ENCODE results near the gene MTMR12.
"Not testable (repeated sequence)": the region's sequence is repeated elsewhere in the genome, so short reads cannot be mapped to it uniquely, and the experiment has no call there.

The MTMR12 gene

DNA sequence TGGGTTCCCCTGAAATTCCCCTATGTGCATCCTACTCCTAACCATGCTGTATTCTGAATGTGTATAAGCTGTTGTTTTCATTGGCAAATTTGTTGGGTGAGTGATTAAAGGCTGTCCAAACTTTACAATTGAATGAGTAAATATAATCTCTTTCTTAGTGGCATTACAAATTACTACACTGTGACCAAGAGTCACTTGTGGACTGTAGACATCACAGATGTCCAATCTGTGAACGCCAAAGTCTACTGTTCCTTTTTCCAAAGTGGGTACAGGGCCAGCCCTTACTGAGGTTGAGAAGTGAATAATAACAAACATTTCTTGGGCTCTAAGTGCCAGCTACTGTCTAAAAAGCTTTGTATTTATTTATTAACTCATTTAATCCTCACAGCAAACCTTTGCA, 29.7 kb downstream of the MTMR12 start:
- ATAC-seq: no peak
- no peak for TF ChIP-seq ZFP30 (CRISPR knock-in tag; IDR thresholded peaks at IDR 0.05)
- TF ChIP-seq, protein P1, sequence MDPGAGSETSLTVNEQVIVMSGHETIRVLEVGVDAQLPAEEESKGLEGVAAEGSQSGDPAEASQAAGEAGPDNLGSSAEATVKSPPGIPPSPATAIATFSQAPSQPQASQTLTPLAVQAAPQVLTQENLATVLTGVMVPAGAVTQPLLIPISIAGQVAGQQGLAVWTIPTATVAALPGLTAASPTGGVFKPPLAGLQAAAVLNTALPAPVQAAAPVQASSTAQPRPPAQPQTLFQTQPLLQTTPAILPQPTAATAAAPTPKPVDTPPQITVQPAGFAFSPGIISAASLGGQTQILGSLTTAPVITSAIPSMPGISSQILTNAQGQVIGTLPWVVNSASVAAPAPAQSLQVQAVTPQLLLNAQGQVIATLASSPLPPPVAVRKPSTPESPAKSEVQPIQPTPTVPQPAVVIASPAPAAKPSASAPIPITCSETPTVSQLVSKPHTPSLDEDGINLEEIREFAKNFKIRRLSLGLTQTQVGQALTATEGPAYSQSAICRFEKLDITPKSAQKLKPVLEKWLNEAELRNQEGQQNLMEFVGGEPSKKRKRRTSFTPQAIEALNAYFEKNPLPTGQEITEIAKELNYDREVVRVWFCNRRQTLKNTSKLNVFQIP (CRISPR knock-in tag; IDR thresholded peaks at IDR 0.05; ENCODE audit: borderline replicate concordance, low read depth): no peak
- TF ChIP-seq, protein P2, sequence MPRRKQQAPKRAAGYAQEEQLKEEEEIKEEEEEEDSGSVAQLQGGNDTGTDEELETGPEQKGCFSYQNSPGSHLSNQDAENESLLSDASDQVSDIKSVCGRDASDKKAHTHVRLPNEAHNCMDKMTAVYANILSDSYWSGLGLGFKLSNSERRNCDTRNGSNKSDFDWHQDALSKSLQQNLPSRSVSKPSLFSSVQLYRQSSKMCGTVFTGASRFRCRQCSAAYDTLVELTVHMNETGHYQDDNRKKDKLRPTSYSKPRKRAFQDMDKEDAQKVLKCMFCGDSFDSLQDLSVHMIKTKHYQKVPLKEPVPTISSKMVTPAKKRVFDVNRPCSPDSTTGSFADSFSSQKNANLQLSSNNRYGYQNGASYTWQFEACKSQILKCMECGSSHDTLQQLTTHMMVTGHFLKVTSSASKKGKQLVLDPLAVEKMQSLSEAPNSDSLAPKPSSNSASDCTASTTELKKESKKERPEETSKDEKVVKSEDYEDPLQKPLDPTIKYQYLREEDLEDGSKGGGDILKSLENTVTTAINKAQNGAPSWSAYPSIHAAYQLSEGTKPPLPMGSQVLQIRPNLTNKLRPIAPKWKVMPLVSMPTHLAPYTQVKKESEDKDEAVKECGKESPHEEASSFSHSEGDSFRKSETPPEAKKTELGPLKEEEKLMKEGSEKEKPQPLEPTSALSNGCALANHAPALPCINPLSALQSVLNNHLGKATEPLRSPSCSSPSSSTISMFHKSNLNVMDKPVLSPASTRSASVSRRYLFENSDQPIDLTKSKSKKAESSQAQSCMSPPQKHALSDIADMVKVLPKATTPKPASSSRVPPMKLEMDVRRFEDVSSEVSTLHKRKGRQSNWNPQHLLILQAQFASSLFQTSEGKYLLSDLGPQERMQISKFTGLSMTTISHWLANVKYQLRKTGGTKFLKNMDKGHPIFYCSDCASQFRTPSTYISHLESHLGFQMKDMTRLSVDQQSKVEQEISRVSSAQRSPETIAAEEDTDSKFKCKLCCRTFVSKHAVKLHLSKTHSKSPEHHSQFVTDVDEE (CRISPR knock-in tag; IDR thresholded peaks at IDR 0.05): no peak
- no peak for TF ChIP-seq ZNF8 (CRISPR knock-in tag; IDR thresholded peaks at IDR 0.05)
- no peak for TF ChIP-seq ARNTL (CRISPR knock-in tag; IDR thresholded peaks at IDR 0.05; ENCODE audit: borderline replicate concordance, low read depth)
- no peak for TF ChIP-seq ZNF70 (CRISPR knock-in tag; IDR thresholded peaks at IDR 0.05)
- TF ChIP-seq, protein P3, sequence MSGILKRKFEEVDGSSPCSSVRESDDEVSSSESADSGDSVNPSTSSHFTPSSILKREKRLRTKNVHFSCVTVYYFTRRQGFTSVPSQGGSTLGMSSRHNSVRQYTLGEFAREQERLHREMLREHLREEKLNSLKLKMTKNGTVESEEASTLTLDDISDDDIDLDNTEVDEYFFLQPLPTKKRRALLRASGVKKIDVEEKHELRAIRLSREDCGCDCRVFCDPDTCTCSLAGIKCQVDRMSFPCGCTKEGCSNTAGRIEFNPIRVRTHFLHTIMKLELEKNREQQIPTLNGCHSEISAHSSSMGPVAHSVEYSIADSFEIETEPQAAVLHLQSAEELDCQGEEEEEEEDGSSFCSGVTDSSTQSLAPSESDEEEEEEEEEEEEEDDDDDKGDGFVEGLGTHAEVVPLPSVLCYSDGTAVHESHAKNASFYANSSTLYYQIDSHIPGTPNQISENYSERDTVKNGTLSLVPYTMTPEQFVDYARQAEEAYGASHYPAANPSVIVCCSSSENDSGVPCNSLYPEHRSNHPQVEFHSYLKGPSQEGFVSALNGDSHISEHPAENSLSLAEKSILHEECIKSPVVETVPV (CRISPR knock-in tag; IDR thresholded peaks at IDR 0.05): no peak
- no peak for TF ChIP-seq BACH2 (CRISPR knock-in tag; IDR thresholded peaks at IDR 0.05; ENCODE audit: borderline replicate concordance)
- no peak for TF ChIP-seq GLIS3 (CRISPR knock-in tag; IDR thresholded peaks at IDR 0.05)

DNA sequence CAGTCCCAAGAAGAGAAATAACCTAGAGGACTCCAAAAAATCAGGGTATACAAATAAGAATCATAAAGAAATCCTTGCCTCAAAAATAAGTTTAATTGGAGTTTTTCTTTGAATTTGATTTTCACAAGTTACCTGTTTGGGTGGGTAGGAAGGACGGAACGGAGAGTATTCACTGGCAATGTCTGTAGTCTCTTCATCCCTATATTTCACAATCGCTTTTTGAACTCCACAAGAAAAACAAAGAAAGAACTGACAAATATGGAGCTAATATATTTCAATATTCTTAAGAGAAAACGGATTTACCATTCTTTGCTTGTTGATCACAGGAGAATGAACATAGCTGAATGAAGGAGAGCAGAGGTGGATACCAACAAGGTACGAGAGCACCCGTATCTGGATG, 30.1 kb downstream of the MTMR12 start:
- ATAC-seq: no peak
- TF ChIP-seq ARNTL (CRISPR knock-in tag; IDR thresholded peaks at IDR 0.05; ENCODE audit: borderline replicate concordance, low read depth): no peak
- no peak for TF ChIP-seq BACH2 (CRISPR knock-in tag; IDR thresholded peaks at IDR 0.05; ENCODE audit: borderline replicate concordance)
- no peak for TF ChIP-seq ESRRG (CRISPR knock-in tag; IDR thresholded peaks at IDR 0.05)
- no peak for TF ChIP-seq ISL1 (CRISPR knock-in tag; IDR thresholded peaks at IDR 0.05)
- TF ChIP-seq, protein P3 (CRISPR knock-in tag; IDR thresholded peaks at IDR 0.05): no peak
- TF ChIP-seq ZNF8 (CRISPR knock-in tag; IDR thresholded peaks at IDR 0.05): no peak
- no peak for TF ChIP-seq ZNF565 (CRISPR knock-in tag; conservative IDR thresholded peaks at IDR 0.05; ENCODE audit: low read depth)
- TF ChIP-seq, protein P4, sequence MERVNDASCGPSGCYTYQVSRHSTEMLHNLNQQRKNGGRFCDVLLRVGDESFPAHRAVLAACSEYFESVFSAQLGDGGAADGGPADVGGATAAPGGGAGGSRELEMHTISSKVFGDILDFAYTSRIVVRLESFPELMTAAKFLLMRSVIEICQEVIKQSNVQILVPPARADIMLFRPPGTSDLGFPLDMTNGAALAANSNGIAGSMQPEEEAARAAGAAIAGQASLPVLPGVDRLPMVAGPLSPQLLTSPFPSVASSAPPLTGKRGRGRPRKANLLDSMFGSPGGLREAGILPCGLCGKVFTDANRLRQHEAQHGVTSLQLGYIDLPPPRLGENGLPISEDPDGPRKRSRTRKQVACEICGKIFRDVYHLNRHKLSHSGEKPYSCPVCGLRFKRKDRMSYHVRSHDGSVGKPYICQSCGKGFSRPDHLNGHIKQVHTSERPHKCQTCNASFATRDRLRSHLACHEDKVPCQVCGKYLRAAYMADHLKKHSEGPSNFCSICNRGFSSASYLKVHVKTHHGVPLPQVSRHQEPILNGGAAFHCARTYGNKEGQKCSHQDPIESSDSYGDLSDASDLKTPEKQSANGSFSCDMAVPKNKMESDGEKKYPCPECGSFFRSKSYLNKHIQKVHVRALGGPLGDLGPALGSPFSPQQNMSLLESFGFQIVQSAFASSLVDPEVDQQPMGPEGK (CRISPR knock-in tag; IDR thresholded peaks at IDR 0.05; ENCODE audit: borderline replicate concordance): no peak
- TF ChIP-seq, protein P2 (CRISPR knock-in tag; IDR thresholded peaks at IDR 0.05): no peak
- TF ChIP-seq RARB (CRISPR knock-in tag; IDR thresholded peaks at IDR 0.05): no peak
- TF ChIP-seq SNAI2 (CRISPR knock-in tag; IDR thresholded peaks at IDR 0.05): no peak
- TF ChIP-seq TOX (CRISPR knock-in tag; IDR thresholded peaks at IDR 0.05; ENCODE audit: borderline replicate concordance): no peak
- no peak for TF ChIP-seq ZC3H10 (CRISPR knock-in tag; IDR thresholded peaks at IDR 0.05)
- TF ChIP-seq, protein P1 (CRISPR knock-in tag; IDR thresholded peaks at IDR 0.05; ENCODE audit: borderline replicate concordance, low read depth): no peak
- TF ChIP-seq ZNF70 (CRISPR knock-in tag; IDR thresholded peaks at IDR 0.05): no peak
- TF ChIP-seq CSDC2 (CRISPR knock-in tag; IDR thresholded peaks at IDR 0.05): no peak

DNA sequence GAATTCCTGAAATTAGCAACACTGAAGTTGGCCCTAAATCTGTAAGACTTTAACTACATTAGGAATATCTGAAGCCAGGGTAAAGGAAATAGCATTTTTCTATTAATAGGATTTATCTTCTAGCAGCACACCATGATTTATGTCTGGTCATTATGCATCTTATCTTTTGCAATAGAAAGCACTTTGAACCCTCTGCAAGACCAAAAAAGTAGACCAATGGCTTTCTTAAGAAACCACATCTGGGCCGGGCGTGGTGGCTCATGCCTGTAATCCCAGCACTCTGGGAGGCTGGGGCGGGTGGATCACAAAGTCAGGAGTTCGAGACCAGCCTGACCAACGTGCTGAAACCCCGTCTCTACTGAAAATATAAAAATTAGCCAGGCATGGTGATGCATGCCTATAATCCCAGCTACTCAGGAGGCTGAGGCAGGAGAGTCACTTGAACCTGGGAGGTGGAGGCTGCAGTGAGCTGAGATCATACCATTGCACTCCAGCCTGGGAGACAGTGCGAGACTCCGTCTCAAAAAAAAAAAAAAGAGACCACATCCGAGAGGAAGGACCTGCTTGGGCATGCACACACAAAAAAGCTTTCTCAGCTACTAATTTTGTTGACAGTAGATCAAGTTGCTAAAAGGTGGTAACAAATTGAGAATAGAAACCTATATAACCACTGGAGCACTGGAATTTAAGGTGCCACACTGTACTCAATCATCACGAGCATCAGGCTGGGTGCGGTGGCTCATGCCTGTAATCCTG, 31.2 kb downstream of the MTMR12 start:
- ATAC-seq: not testable (repeated sequence)

Data from SK-N-SH treated with all-trans-retinoic acid at 6 μM for 48 hours (cell line).